Neuronal stem cell (in vitro differentiated cells): ENCODE data around the gene NF2.
A peak's percentile ranks its signal among the peaks of the same experiment; 100 is the strongest.

ENCODE experiments used
- DNase-seq: peaks from one replicate; pipeline ENCODE4 v3.0.0-alpha.2; 2013; ENCODE audit warnings: low spot score
- H2AFZ ChIP-seq: one replicate; pipeline ENCODE4 v1.6.1; 2013; ENCODE audit warnings: mild to moderate bottlenecking, low read length, inconsistent platforms
- H2AK5ac ChIP-seq: 2 replicates; pipeline ENCODE4 v1.6.1; 2013; ENCODE audit warnings: low read depth, mild to moderate bottlenecking, inconsistent platforms, low read length, moderate library complexity, mixed read lengths
- H2BK120ac ChIP-seq: 2 replicates; pipeline ENCODE4 v1.6.1; 2013; ENCODE audit warnings: low read depth, mild to moderate bottlenecking, inconsistent platforms, low read length, moderate library complexity, mixed read lengths
- H2BK12ac ChIP-seq: one replicate; pipeline ENCODE4 v1.6.1; 2013; ENCODE audit warnings: low read length, inconsistent platforms
- H2BK15ac ChIP-seq: 2 replicates; pipeline ENCODE4 v1.6.1; 2013; ENCODE audit warnings: mild to moderate bottlenecking, low read length, inconsistent platforms, mixed read lengths
- H2BK5ac ChIP-seq: one replicate; pipeline ENCODE4 v1.6.1; 2013; ENCODE audit warnings: inconsistent platforms, mild to moderate bottlenecking, low read length, moderate library complexity
- H3K14ac ChIP-seq: one replicate; pipeline ENCODE4 v1.6.1; 2013; ENCODE audit warnings: low read length, inconsistent platforms
- H3K18ac ChIP-seq: 2 replicates; pipeline ENCODE4 v1.6.1; 2013; ENCODE audit warnings: low read length, inconsistent platforms
- H3K23ac ChIP-seq: 2 replicates; pipeline ENCODE4 v1.6.1; 2013; ENCODE audit warnings: low read depth, mild to moderate bottlenecking, mixed read lengths, low read length, inconsistent platforms; ENCODE audit not compliant: poor library complexity
- H3K27ac ChIP-seq: replicated peaks from 3 replicates; pipeline ENCODE4 v1.5.1; 2013; ENCODE audit warnings: low read length, inconsistent platforms
- H3K27me3 ChIP-seq, 3 experiments: 2 replicates each; pipeline ENCODE4 v1.6.1; 2013; ENCODE audit warnings: low read length in 3 of 3, mild to moderate bottlenecking in 2 of 3, inconsistent platforms in 1 of 3, low read depth in 1 of 3, mixed read lengths in 1 of 3, moderate library complexity in 1 of 3; ENCODE audit not compliant: control insufficient read depth in 3 of 3, insufficient read depth in 3 of 3
- H3K36me3 ChIP-seq, 2 donors: replicated peaks in 1 of 2; 2 replicates each; pipeline ENCODE4 v1.6.1; 2013; ENCODE audit warnings: low read length in 2 of 2; ENCODE audit not compliant: control insufficient read depth in 2 of 2, insufficient read depth in 2 of 2
- H3K4ac ChIP-seq: 2 replicates; pipeline ENCODE4 v1.6.1; 2013; ENCODE audit warnings: inconsistent platforms, mild to moderate bottlenecking, low read length, moderate library complexity
- H3K4me1 ChIP-seq, 2 donors: 1 replicate in 1 of 2; 2 replicates in 1 of 2; pipeline ENCODE4 v1.6.1; 2013; ENCODE audit warnings: low read length in 2 of 2, low read depth in 1 of 2; ENCODE audit not compliant: control insufficient read depth in 2 of 2, insufficient read depth in 1 of 2
- H3K4me2 ChIP-seq: one replicate; pipeline ENCODE4 v1.6.1; 2013; ENCODE audit warnings: mild to moderate bottlenecking, low read length, inconsistent platforms; ENCODE audit not compliant: insufficient read depth, poor library complexity, severe bottlenecking
- H3K4me3 ChIP-seq, 2 donors: 2 replicates each; pipeline ENCODE4 v1.5.1; 2013; ENCODE audit warnings: low read length in 2 of 2, mild to moderate bottlenecking in 2 of 2, inconsistent platforms in 1 of 2, moderate library complexity in 1 of 2
- H3K79me1 ChIP-seq: one replicate; pipeline ENCODE4 v1.6.1; 2013; ENCODE audit warnings: low read depth, mild to moderate bottlenecking, inconsistent platforms, low read length, moderate library complexity
- H3K9ac ChIP-seq: one replicate; pipeline ENCODE4 v1.6.1; 2013; ENCODE audit warnings: mild to moderate bottlenecking, low read depth, low read length, inconsistent platforms; ENCODE audit not compliant: poor library complexity
- H3K9me3 ChIP-seq, 2 donors: replicated peaks in 1 of 2; 2 replicates each; pipeline versions ENCODE3 to v1.6.1; 2013; ENCODE audit warnings: low read length in 2 of 2, mild to moderate bottlenecking in 2 of 2, inconsistent platforms in 1 of 2, low read depth in 1 of 2, mixed read lengths in 1 of 2, moderate library complexity in 1 of 2; ENCODE audit not compliant: control insufficient read depth in 2 of 2, insufficient read depth in 1 of 2
- H4K8ac ChIP-seq: one replicate; pipeline ENCODE4 v1.6.1; 2013; ENCODE audit warnings: low read depth, mild to moderate bottlenecking, inconsistent platforms, low read length, moderate library complexity
- H4K91ac ChIP-seq: one replicate; pipeline ENCODE4 v1.6.1; 2013; ENCODE audit warnings: low read length, low read depth, mild to moderate bottlenecking, inconsistent platforms; ENCODE audit not compliant: poor library complexity
- WGBS, 2 donors: extraction: QIAGEN DNeasy Blood & Tissue Kit; methylation state at CpG; one replicate each; pipeline ENCODE4 v1.1.7; 2013; ENCODE audit warnings: missing lambda C conversion rate in 2 of 2, mixed read lengths in 1 of 2; ENCODE audit not compliant: insufficient read length in 2 of 2, insufficient replicate concordance in 1 of 2; ENCODE audit errors: extremely low coverage in 2 of 2; 5-methylcytosine and 5-hydroxymethylcytosine counted together

The NF2 gene

DNA sequence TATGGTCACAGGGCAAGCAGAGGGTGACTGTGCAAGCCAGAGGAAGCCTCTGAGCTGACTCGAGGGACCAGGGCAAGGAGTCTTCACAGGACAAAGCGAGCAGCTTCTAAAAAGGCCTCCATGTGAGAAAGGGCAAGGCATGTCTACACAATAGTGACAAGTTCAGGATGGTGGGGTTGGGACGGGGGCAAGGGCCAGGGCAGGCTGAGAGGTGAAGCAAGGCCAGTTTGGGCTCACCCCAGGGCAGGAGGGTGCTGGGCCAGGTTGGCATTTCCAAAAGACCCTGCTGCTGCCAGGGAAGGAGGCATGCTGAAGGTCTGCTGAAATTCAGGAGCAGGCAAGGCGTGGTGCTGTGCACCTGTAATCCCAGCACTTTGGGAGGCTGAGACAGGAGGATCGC is 104.0 kb downstream of the NF2 start:
- H3K4me1 ChIP-seq, result peaks cover 15 to 33% of the 10 kb centered on the region in 2 donors
- H4K8ac ChIP-seq, result no peak overlapping the region
- H3K4ac ChIP-seq, result no peak overlapping the region
- H3K27ac ChIP-seq, result no peak overlapping the region
- no peak overlapping the region for H3K4me2 ChIP-seq
- no peak overlapping the region for H3K14ac ChIP-seq
- no peak overlapping the region for H2AK5ac ChIP-seq
- no peaks in the 10 kb centered on the region for H3K9me3 ChIP-seq
- H3K27me3 ChIP-seq, result peaks cover 2 to 48% (median 15%) of the 10 kb centered on the region in 3 experiments
- H3K4me3 ChIP-seq, result no peak overlapping the region
- DNase-seq, result no peak
- H3K36me3 ChIP-seq, result no peaks in the 10 kb centered on the region
- no peak overlapping the region for H2AFZ ChIP-seq
- no peak overlapping the region for H2BK12ac ChIP-seq
- no peak overlapping the region for H2BK5ac ChIP-seq
- no peak overlapping the region for H3K9ac ChIP-seq
- H3K23ac ChIP-seq, result no peak overlapping the region
- H4K91ac ChIP-seq, result no peak overlapping the region
- no CpG with 5 or more reads among the region's 5 CpGs for WGBS, 2 donors
- no peaks in the 10 kb centered on the region for H3K79me1 ChIP-seq
- no peak overlapping the region for H2BK15ac ChIP-seq
- no peak overlapping the region for H3K18ac ChIP-seq
- no peak overlapping the region for H2BK120ac ChIP-seq

DNA sequence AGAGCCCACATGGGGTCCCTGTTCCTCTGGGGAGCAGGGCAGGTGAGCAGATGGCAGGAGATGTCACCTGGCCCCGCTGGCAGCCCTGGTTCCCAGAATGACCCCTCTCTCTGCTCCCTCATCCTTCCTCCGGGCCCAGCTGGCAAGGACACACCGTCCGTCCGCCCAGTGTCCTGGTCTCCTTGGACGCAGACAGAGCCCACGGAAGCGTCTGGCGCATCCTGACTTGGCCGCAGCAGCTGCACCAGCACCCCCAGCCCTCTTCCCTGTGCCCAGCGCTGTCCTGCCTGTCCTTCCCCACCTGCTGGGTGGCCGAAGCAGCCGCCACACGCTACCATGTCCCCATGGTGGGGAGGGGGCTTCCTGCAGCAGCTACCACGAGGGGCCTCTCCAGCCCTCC is 106.8 kb downstream of the NF2 start:
- H3K4ac ChIP-seq, result peak overlapping the region; percentile 47
- H2AK5ac ChIP-seq, result peak overlapping the region; percentile 73
- H2BK12ac ChIP-seq, result no peak overlapping the region
- no peaks in the 10 kb centered on the region for H3K9me3 ChIP-seq
- H3K4me3 ChIP-seq, result no peak overlapping the region
- no peak for DNase-seq
- H3K27ac ChIP-seq, result no peak overlapping the region
- peak overlapping the region; percentile 53 for H3K18ac ChIP-seq
- H2BK15ac ChIP-seq, result peak overlapping the region; percentile 59
- H3K14ac ChIP-seq, result peak overlapping the region; percentile 40
- no peaks in the 10 kb centered on the region for H3K79me1 ChIP-seq
- no peak overlapping the region for H2AFZ ChIP-seq
- no peak overlapping the region for H2BK5ac ChIP-seq
- H4K91ac ChIP-seq, result no peak overlapping the region
- H3K9ac ChIP-seq, result peak overlapping the region; percentile 34
- H3K4me2 ChIP-seq, result no peak overlapping the region
- no CpG with 5 or more reads among the region's 15 CpGs for WGBS, 2 donors
- H3K23ac ChIP-seq, result peak overlapping the region; percentile 49
- peaks cover 8 to 12% of the 10 kb centered on the region in 2 donors for H3K4me1 ChIP-seq
- no peak overlapping the region for H2BK120ac ChIP-seq
- H3K36me3 ChIP-seq, result no peaks in the 10 kb centered on the region
- H4K8ac ChIP-seq, result no peak overlapping the region
- H3K27me3 ChIP-seq, result peaks cover 0 to 54% (median 0%) of the 10 kb centered on the region in 3 experiments

DNA sequence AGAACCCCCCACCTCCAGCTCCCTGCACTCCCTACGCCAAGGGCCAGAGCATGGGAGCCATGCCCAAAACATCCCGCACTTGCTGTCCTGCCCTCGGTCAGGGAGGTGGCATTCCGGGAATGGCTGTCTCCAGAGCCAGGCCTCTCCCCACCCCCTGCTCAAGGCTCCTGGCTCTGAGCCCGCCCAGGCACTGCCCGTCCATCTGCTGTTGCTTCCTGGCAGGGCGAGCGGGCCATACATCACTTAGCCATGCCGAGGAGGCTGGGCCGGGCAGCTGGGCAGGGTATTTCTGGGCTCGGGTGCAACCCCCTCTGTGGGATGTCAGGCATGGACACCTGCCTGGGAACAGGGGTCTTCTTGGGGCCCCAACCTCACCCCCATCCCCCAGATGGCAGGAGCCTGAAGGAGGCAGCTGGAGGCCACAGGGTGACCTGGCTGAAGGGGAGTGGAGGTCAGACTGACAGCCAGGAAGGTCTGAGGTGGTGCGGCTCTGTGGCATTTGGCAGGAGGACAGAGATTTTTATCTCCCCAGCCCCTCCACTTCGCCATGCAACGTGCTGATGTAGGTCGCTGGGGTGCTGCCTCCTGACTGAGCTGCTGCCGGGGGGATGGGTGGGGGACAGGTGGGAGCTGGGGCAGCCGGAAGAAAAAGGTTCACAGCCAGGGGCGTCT is 107.6 kb downstream of the NF2 start:
- WGBS, 2 donors, result no CpG with 5 or more reads among the region's 18 CpGs
- peak overlapping the region; percentile 63 for H3K9ac ChIP-seq
- H3K23ac ChIP-seq, result peak overlapping the region; percentile 23
- no peak overlapping the region for H3K27ac ChIP-seq
- no peaks in the 10 kb centered on the region for H3K36me3 ChIP-seq
- H2BK15ac ChIP-seq, result no peak overlapping the region
- H2AFZ ChIP-seq, result no peak overlapping the region
- H2BK12ac ChIP-seq, result no peak overlapping the region
- H2AK5ac ChIP-seq, result no peak overlapping the region
- peak overlapping the region; percentile 29 for H2BK5ac ChIP-seq
- no peak overlapping the region for H3K4me3 ChIP-seq
- peaks cover 0 to 2% of the 10 kb centered on the region in 2 donors for H3K9me3 ChIP-seq
- no peak overlapping the region for H3K4ac ChIP-seq
- peaks cover 0 to 54% (median 3%) of the 10 kb centered on the region in 3 experiments for H3K27me3 ChIP-seq
- peaks cover 7 to 8% of the 10 kb centered on the region in 2 donors for H3K4me1 ChIP-seq
- peak overlapping the region; percentile 43 for H3K14ac ChIP-seq
- no peak overlapping the region for H3K4me2 ChIP-seq
- no peak for DNase-seq
- H3K79me1 ChIP-seq, result peaks cover 2% of the 10 kb centered on the region
- no peak overlapping the region for H2BK120ac ChIP-seq
- no peak overlapping the region for H4K8ac ChIP-seq
- no peak overlapping the region for H4K91ac ChIP-seq
- peak overlapping the region; percentile 4 for H3K18ac ChIP-seq

DNA sequence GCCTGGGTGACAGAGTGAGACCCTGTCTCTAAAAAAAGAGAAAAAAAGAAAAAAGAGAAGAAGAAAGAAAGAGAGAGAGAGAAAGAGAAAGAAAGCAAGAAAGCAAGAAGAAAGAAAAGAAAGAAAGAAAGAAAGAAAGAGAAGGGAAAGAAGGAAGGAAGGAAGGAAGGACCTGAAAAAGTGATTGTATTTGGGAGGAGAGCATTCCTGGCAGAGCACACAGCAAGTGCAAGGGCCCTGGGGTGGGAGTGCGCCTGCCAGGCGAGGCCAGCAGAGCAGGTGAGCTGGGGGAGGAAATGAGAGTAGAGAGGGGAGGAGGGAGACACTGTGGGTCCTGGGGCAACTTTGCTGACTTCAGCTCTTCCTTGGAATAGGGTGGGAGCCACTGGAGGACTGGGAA is 108.7 kb downstream of the NF2 start:
- H2BK5ac ChIP-seq, result no peak overlapping the region
- no peak overlapping the region for H3K4me2 ChIP-seq
- no peak overlapping the region for H3K27ac ChIP-seq
- H2BK120ac ChIP-seq, result no peak overlapping the region
- WGBS, 2 donors, result no CpG with 5 or more reads among the region's 2 CpGs
- no peak overlapping the region for H3K4ac ChIP-seq
- no peak overlapping the region for H4K8ac ChIP-seq
- peaks cover 2% of the 10 kb centered on the region for H3K79me1 ChIP-seq
- no peak overlapping the region for H2BK12ac ChIP-seq
- no peak overlapping the region for H2BK15ac ChIP-seq
- no peak overlapping the region for H3K23ac ChIP-seq
- H3K14ac ChIP-seq, result no peak overlapping the region
- no peak overlapping the region for H2AFZ ChIP-seq
- peaks cover 0 to 57% (median 5%) of the 10 kb centered on the region in 3 experiments for H3K27me3 ChIP-seq
- no peak for DNase-seq
- H4K91ac ChIP-seq, result no peak overlapping the region
- H2AK5ac ChIP-seq, result peak overlapping the region; percentile 61
- peak overlapping the region; percentile 24 for H3K18ac ChIP-seq
- no peak overlapping the region for H3K4me3 ChIP-seq
- peaks cover 0 to 2% of the 10 kb centered on the region in 2 donors for H3K9me3 ChIP-seq
- H3K36me3 ChIP-seq, result no peaks in the 10 kb centered on the region
- H3K9ac ChIP-seq, result no peak overlapping the region
- H3K4me1 ChIP-seq, result peaks cover 0 to 6% of the 10 kb centered on the region in 2 donors
